GM12864 (cell line): Measurements from ENCODE around the gene DNAAF9.

Experiments used
- DNase-seq: peaks from one replicate; pipeline ENCODE4 v3.0.0-alpha.2; 2011; ENCODE audit warnings: low read depth
- H3K4me3 ChIP-seq: 2 replicates; pipeline ENCODE4 v1.5.1; 2011; ENCODE audit warnings: mild to moderate bottlenecking, low read depth, low read length, control low read depth
- CTCF ChIP-seq: IDR thresholded peaks from 2 replicates; pipeline ENCODE4 v1.5.1; 2011; ENCODE audit warnings: low read depth, mild to moderate bottlenecking, moderate library complexity, low read length, control low read depth, inconsistent platforms; ENCODE audit errors: missing control alignments

The DNAAF9 gene

DNA sequence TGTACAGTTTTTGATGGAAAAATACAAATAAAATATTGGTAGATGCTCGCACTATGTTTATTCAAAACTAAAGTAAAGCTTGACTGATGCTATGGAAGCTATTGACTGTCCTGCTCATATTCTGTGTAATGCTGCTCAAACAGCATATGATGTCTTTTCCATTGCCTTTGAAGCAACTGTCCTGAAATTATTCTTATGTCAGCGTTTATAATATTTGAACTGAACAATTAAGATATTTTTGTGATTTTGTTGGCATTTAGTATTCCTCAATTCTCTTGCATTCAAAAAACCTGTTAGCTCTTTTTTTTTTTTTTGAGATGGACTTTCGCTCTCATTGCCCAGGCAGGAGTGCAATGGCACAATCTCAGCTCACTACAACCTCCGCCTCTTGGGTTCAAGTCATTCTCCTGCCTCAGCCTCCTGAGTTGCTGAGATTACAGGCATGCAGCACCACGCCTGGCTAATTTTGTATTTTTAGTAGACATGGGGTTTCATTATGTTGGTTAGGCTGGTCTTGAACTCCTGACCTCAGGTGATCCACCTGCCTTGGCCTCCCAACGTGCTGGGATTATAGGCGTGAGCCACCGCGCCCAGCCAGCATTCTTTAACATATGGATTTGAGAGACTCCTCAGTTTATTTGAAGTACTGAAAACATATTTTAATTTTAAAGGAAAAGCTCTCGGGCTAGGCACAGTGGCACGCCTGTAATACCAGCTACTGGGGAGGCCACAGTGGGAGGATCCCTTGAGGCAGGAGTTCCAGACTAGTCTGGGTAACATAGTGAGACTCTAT lies 5.3 kb upstream of the DNAAF9 start:
- DNase-seq: no peak
- no peak overlapping the region for H3K4me3 ChIP-seq
- TF ChIP-seq CTCF: no peak

DNA sequence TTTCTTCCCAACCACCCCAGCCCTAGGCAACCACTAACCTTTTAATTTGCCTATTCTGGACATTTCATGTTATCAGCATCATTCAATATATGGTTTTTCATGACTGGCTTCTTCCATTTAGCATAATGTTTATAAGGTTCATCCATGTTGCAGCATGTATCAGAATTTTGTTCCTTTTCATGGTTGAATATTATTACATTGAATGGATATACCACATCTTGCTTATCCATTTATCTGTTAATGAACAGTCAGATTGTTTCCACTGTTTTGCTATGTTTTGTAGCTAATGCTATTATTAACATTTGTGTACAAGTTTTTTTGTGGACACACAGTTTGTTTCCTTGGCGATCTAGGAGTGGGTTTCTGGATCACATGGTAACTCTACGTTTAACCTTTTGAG lies 3.0 kb upstream of the DNAAF9 start:
- no peak for TF ChIP-seq CTCF
- no peak overlapping the region for H3K4me3 ChIP-seq
- no peak for DNase-seq

- DNase-seq: no peak
- TF ChIP-seq CTCF: no peak
- no peak overlapping the region for H3K4me3 ChIP-seq
These were observed 1.9 kb upstream of the DNAAF9 start for GRCh38 chr20:3409417-3409816.

DNA sequence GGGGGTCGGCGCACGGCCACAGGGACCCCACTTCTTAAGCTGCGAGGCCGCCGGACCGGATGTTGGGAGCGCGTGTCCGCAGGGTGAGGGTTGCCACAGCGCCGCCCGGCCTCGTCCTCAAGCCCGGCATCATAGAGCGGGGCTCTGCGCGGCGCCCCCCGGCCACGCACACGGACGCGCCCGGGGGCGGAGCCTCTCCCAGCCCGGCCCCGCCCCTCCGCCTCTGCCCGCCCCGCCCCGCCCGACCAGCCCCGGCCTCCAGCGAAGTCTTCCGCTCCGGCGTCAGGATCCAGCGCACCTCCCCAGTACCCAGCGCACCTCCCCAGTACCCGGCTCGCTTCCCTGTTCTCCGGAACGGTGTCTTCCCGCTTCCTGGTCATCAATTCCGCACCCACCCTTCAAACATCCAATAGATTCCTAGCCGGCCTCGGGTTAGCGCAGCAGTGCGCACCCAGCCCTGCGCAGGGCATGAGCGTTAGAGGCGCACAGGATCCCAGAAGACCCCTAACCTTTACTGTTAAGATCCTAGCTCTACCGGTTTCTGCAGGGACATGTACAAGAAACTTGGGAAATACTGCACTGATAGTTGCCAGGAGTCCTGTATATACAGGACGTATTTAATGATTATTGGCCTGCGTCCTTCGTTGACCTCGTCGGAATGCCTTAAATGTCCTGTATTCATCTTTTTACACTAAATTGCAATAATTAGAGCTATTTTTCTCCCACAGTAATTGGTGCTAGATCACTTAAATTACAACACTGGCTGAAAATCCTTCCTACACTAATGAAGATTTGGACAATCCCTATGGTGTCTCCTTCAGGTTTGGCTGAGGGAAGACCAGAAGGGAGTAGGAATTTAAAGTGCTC lies 535 bp upstream of the DNAAF9 start:
- TF ChIP-seq CTCF: no peak
- H3K4me3 ChIP-seq: peak overlapping the region; percentile 53
- DNase-seq: no peak

DNA sequence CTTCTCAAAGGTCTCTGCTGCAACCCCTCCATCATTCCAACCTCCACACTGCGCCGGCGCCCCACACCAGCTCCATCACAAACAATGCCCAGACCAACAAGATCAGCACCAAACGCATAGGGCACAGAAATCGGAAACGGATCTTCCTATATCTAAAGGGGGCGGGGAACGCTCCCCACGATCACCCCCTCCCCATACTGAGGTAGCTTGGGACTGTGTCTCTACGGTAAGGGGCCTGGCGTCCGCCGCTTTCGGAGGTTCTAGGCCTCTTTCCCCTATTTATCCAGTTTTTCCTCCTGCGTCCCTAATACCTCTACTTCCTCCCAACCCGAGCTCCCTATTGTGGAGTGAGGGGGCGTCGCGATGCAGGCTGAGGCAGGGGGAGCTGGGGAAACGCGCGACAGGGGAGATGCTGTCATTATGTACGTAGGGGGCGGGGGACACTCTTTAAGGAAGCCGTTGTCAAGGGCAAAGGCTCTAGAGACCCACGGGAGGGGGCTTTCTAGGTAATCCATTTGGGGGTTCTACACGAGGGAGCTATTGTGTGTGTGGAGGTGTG lies 909 bp downstream of the DNAAF9 start:
- no peak for DNase-seq
- no peak for TF ChIP-seq CTCF
- no peak overlapping the region for H3K4me3 ChIP-seq

DNA sequence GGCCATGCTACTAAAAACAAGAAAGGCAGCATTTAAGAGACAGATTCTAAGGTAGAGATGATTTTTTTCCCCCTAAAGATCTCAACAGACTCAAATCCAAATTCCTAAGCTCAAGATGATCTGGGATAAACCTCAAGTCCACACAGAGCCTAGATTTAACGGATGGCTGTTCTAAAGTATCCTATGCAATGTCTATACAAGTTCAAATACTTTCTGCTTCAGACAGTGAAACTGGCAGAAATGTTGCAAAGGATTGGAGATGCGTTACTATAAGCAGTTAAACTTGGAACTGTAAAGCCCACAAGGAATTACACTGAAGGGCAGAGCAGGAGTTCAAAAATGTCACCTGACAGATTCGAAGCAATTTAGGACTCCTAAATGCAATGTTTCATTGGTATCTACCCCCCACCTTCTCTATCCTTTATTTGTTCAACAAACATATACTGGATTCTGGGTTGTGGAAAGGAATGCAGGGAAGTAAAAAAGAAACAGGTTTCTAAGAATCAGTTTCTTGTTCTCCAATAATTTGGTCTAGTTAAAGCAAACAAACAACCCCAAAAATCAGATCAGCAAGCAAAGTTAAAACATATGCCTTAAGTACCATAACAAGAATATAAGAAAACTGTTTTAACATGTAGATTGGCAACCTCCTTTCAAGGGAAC lies 1.6 kb downstream of the DNAAF9 start:
- no peak overlapping the region for H3K4me3 ChIP-seq
- TF ChIP-seq CTCF: no peak
- DNase-seq: no peak
